ENCODE data around the gene RPS15.

The RPS15 gene

DNA sequence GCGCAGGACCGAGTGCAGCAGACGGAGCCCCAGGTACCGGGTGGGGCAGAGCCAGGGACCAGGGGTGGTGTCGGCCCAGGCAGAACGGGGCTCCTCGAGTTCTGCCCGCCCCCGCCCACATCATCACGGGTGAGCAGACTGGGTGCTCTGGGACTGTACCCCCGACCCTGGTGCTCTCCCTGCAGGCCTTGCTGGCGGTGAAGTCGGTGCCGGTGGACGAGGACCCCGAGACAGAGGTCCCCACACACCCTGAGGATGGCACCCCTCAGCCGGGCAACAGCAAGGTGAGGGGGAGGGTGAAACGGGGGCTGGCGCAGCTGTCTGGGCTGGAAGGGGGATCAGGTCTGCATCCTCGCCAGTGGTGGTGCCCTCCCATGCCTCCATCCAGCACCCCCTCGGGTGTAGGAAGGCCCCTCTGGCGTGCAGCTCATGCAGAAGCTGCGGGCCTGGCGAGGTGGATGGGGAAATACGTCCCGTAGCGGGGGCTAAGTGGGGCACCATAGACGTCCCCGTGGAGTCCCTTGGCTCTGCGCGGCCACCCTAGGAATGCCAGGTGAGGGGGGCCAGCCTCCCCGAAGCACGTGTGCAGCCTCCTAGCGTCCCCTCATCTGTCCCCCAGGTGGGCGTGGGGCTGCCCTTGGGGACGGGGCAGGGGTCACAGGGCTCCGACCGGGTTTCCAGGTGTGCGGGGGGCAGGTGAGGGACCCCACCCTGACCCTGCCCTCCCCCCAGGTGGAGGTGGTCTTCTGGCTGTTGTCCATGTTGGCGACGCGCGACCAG, 18.1 kb downstream of the RPS15 start:
- TF ChIP-seq, protein P1, sequence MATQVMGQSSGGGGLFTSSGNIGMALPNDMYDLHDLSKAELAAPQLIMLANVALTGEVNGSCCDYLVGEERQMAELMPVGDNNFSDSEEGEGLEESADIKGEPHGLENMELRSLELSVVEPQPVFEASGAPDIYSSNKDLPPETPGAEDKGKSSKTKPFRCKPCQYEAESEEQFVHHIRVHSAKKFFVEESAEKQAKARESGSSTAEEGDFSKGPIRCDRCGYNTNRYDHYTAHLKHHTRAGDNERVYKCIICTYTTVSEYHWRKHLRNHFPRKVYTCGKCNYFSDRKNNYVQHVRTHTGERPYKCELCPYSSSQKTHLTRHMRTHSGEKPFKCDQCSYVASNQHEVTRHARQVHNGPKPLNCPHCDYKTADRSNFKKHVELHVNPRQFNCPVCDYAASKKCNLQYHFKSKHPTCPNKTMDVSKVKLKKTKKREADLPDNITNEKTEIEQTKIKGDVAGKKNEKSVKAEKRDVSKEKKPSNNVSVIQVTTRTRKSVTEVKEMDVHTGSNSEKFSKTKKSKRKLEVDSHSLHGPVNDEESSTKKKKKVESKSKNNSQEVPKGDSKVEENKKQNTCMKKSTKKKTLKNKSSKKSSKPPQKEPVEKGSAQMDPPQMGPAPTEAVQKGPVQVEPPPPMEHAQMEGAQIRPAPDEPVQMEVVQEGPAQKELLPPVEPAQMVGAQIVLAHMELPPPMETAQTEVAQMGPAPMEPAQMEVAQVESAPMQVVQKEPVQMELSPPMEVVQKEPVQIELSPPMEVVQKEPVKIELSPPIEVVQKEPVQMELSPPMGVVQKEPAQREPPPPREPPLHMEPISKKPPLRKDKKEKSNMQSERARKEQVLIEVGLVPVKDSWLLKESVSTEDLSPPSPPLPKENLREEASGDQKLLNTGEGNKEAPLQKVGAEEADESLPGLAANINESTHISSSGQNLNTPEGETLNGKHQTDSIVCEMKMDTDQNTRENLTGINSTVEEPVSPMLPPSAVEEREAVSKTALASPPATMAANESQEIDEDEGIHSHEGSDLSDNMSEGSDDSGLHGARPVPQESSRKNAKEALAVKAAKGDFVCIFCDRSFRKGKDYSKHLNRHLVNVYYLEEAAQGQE (IDR thresholded peaks at IDR 0.05; ENCODE audit: insufficient replicate concordance, low read depth) = no peak
- TF ChIP-seq SPI1 (IDR thresholded peaks at IDR 0.05; ENCODE audit: borderline replicate concordance, low read depth) (no peak), GABPA (IDR thresholded peaks at IDR 0.05; ENCODE audit: low read depth) (no peak)
- TF ChIP-seq, protein P2, sequence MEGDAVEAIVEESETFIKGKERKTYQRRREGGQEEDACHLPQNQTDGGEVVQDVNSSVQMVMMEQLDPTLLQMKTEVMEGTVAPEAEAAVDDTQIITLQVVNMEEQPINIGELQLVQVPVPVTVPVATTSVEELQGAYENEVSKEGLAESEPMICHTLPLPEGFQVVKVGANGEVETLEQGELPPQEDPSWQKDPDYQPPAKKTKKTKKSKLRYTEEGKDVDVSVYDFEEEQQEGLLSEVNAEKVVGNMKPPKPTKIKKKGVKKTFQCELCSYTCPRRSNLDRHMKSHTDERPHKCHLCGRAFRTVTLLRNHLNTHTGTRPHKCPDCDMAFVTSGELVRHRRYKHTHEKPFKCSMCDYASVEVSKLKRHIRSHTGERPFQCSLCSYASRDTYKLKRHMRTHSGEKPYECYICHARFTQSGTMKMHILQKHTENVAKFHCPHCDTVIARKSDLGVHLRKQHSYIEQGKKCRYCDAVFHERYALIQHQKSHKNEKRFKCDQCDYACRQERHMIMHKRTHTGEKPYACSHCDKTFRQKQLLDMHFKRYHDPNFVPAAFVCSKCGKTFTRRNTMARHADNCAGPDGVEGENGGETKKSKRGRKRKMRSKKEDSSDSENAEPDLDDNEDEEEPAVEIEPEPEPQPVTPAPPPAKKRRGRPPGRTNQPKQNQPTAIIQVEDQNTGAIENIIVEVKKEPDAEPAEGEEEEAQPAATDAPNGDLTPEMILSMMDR (IDR thresholded peaks at IDR 0.05; ENCODE audit: insufficient read depth, low read length) = no peak
- Histone ChIP-seq H3K27me3 (ENCODE audit: insufficient read depth, poor library complexity, severe bottlenecking) (peaks cover 62% of the 10 kb centered on the region), H3K4me3 (replicated peaks; ENCODE audit: insufficient read depth, low read length) (no peak overlapping the region), H3K27ac (replicated peaks) (no peak overlapping the region)
- no peak for DNase-seq (ENCODE audit: low read depth in 1 of 2, low spot score in 1 of 2)

DNA sequence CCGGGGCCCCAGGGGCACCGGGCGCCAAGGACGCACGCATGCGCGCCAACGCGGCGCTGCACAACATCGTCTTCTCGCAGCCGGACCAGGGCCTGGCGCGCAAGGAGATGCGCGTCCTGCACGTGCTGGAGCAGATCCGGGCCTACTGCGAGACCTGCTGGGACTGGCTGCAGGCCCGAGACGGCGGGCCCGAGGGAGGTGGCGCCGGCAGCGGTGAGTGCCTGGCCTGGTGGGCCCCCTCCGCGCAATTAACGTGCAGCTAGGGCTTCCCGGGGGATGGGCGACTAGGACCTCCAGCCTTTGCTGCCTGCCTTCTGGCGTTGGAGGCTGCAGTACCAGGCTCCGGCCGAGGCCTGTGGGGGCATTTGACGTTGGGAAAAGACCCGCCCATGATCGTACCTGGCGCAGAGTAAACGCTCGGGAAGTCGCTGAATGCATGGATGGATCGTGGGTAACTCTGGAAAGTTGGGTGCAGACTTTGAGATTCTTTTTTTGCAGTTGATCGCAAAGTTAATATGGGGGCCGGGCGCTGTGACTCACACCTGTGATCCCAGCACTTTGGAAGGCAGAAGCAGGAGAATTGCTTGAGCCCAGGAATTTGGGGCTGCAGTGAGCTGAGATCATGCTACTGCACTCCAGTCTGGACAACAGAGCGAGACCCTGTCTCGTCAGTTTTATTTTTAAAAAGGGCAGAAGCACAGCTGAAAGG, 19.0 kb downstream of the RPS15 start:
- no peak for DNase-seq (ENCODE audit: low read depth in 1 of 2, low spot score in 1 of 2)
- H3K27ac ChIP-seq (replicated peaks) = no peak overlapping the region
- peaks cover 53% of the 10 kb centered on the region for H3K27me3 ChIP-seq (ENCODE audit: insufficient read depth, poor library complexity, severe bottlenecking)
- TF ChIP-seq, protein P1 (IDR thresholded peaks at IDR 0.05; ENCODE audit: insufficient replicate concordance, low read depth) = no peak
- TF ChIP-seq POLR2AphosphoS5 (IDR thresholded peaks at IDR 0.05; ENCODE audit: low read depth) (no peak), SPI1 (IDR thresholded peaks at IDR 0.05; ENCODE audit: borderline replicate concordance, low read depth) (no peak), GABPA (IDR thresholded peaks at IDR 0.05; ENCODE audit: low read depth) (no peak)
- TF ChIP-seq, protein P2 (IDR thresholded peaks at IDR 0.05; ENCODE audit: insufficient read depth, low read length) = no peak
- no peak overlapping the region for H3K4me3 ChIP-seq (replicated peaks; ENCODE audit: insufficient read depth, low read length)

DNA sequence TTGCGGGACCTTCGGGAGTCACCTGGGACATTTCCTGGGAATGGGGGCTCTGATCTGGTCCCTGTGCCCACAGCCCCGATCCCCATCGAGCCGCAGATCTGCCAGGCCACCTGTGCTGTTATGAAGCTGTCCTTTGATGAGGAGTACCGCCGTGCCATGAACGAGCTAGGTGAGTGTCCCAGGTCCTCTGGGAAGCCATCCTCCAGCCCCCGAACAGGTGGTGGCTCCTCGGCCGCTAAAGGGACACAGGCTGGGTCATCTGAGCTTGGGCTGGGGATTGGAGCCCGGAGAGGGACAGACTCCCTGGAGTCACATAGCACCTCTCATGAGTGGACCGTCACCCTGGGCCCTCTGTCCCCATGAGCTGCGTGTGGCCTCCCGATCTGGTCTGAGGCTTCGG, 19.7 kb downstream of the RPS15 start:
- no peak for DNase-seq (ENCODE audit: low read depth in 1 of 2, low spot score in 1 of 2)
- Histone ChIP-seq H3K4me3 (replicated peaks; ENCODE audit: insufficient read depth, low read length) (no peak overlapping the region), H3K27ac (replicated peaks) (no peak overlapping the region), H3K27me3 (ENCODE audit: insufficient read depth, poor library complexity, severe bottlenecking) (peaks cover 46% of the 10 kb centered on the region)
- TF ChIP-seq GABPA (IDR thresholded peaks at IDR 0.05; ENCODE audit: low read depth) (no peak), SPI1 (IDR thresholded peaks at IDR 0.05; ENCODE audit: borderline replicate concordance, low read depth) (no peak), POLR2AphosphoS5 (IDR thresholded peaks at IDR 0.05; ENCODE audit: low read depth) (no peak)
- TF ChIP-seq, protein P2 (IDR thresholded peaks at IDR 0.05; ENCODE audit: insufficient read depth, low read length) = no peak
- TF ChIP-seq, protein P1 (IDR thresholded peaks at IDR 0.05; ENCODE audit: insufficient replicate concordance, low read depth) = no peak

Data from HL-60 (cell line).